ENCODE results near the gene WDFY4. TPM values are rescaled to one million over a fixed set of nuclear protein-coding genes. Genes with fewer than 3 reads are reported as not detected.

The WDFY4 gene
- total and polyA plus RNA-seq, 4 donors, result 4.6 to 26.9 (median 13.5) TPM

GRCh38 chr10:48744587-48744986 is 59.9 kb downstream of the WDFY4 start:
- TF ChIP-seq CTCF (IDR thresholded peaks at IDR 0.05; ENCODE audit: control extremely low read depth, extremely low read depth), result no peak
- DNase-seq, result no peak
- H3K27ac ChIP-seq (ENCODE audit: low read depth in 1 of 2, low read length in 1 of 2), result no peak overlapping the region
- peaks cover 0 to 2% (median 0%) of the 10 kb centered on the region in 5 donors for H3K4me1 ChIP-seq (ENCODE audit: control insufficient read depth in 5 of 5, insufficient read depth in 5 of 5, low read length in 5 of 5)
- H3K9ac ChIP-seq (ENCODE audit: insufficient read depth in 1 of 2, low read length in 2 of 2), result no peak overlapping the region
- no peaks in the 10 kb centered on the region for H3K36me3 ChIP-seq (ENCODE audit: control insufficient read depth in 4 of 4, insufficient read depth in 4 of 4, low read length in 4 of 4)
- no peak overlapping the region for H3K4me3 ChIP-seq
- no peak for ATAC-seq (ENCODE audit: insufficient read depth, low FRiP score)
- H3K27me3 ChIP-seq (ENCODE audit: control insufficient read depth in 3 of 3, insufficient read depth in 3 of 3, low read length in 2 of 3), result no peaks in the 10 kb centered on the region
- 90 to 93% methylated on average over 6 of the region's 6 CpGs for WGBS, 2 donors
- H3K9me3 ChIP-seq (ENCODE audit: control insufficient read depth in 4 of 4, insufficient read depth in 3 of 4, low read length in 3 of 4), result peaks cover 0 to 5% (median 0%) of the 10 kb centered on the region in 4 donors

- ATAC-seq (ENCODE audit: insufficient read depth, low FRiP score) (no peak), DNase-seq (no peak)
- Histone ChIP-seq H3K4me3 (no peak overlapping the region), H3K27me3 (ENCODE audit: control insufficient read depth in 3 of 3, insufficient read depth in 3 of 3, low read length in 2 of 3) (no peaks in the 10 kb centered on the region), H3K9ac (ENCODE audit: insufficient read depth in 1 of 2, low read length in 2 of 2) (no peak overlapping the region), H3K27ac (ENCODE audit: low read depth in 1 of 2, low read length in 1 of 2) (no peak overlapping the region), H3K9me3 (ENCODE audit: control insufficient read depth in 4 of 4, insufficient read depth in 3 of 4, low read length in 3 of 4) (peaks cover 0 to 5% (median 0%) of the 10 kb centered on the region in 4 donors), H3K36me3 (ENCODE audit: control insufficient read depth in 4 of 4, insufficient read depth in 4 of 4, low read length in 4 of 4) (no peaks in the 10 kb centered on the region), H3K4me1 (ENCODE audit: control insufficient read depth in 5 of 5, insufficient read depth in 5 of 5, low read length in 5 of 5) (peaks cover 0 to 5% (median 0%) of the 10 kb centered on the region in 5 donors)
- no peak for TF ChIP-seq CTCF (IDR thresholded peaks at IDR 0.05; ENCODE audit: control extremely low read depth, extremely low read depth)
- WGBS, 2 donors, result 85 to 95% methylated on average over 27 of the region's 27 CpGs
These were observed 61.1 kb downstream of the WDFY4 start for GRCh38 chr10:48745662-48746245.

GRCh38 chr10:48748573-48748972 is 63.9 kb downstream of the WDFY4 start:
- DNase-seq, result no peak

More at GRCh38 chr10:48748573-48748972, 63.9 kb downstream of the WDFY4 start:
- ATAC-seq (ENCODE audit: insufficient read depth, low FRiP score), result peak; percentile 53
- no peaks in the 10 kb centered on the region for H3K27me3 ChIP-seq (ENCODE audit: control insufficient read depth in 3 of 3, insufficient read depth in 3 of 3, low read length in 2 of 3)
- H3K4me3 ChIP-seq, result no peak overlapping the region
- H3K36me3 ChIP-seq (ENCODE audit: control insufficient read depth in 4 of 4, insufficient read depth in 4 of 4, low read length in 4 of 4), result no peaks in the 10 kb centered on the region
- no peak overlapping the region for H3K27ac ChIP-seq (ENCODE audit: low read depth in 1 of 2, low read length in 1 of 2)
- 70 to 76% methylated on average over 4 of the region's 4 CpGs for WGBS, 2 donors
- peaks cover 0 to 5% (median 0%) of the 10 kb centered on the region in 4 donors for H3K9me3 ChIP-seq (ENCODE audit: control insufficient read depth in 4 of 4, insufficient read depth in 3 of 4, low read length in 3 of 4)
- no peak overlapping the region for H3K9ac ChIP-seq (ENCODE audit: insufficient read depth in 1 of 2, low read length in 2 of 2)
- peaks cover 0 to 5% (median 0%) of the 10 kb centered on the region in 5 donors for H3K4me1 ChIP-seq (ENCODE audit: control insufficient read depth in 5 of 5, insufficient read depth in 5 of 5, low read length in 5 of 5)
- TF ChIP-seq CTCF (IDR thresholded peaks at IDR 0.05; ENCODE audit: control extremely low read depth, extremely low read depth), result no peak

Data from lung (tissue), 12 donors.